H9 (cell line): Measurements from ENCODE around the gene SYNE4. TPM values are rescaled to one million over a fixed set of nuclear protein-coding genes. Genes with fewer than 3 reads are reported as not detected.

Experiments
- DNase-seq: peaks from one replicate; pipeline ENCODE4 v3.0.0-alpha.2; 2017
- H2AFZ ChIP-seq: one replicate; pipeline ENCODE4 v1.6.1; 2013; ENCODE audit warnings: mild to moderate bottlenecking, low read length, control low read depth, moderate library complexity
- H2AK5ac ChIP-seq: 2 replicates; pipeline ENCODE4 v1.6.1; 2013; ENCODE audit warnings: low read length, control low read depth, mixed read lengths; ENCODE audit not compliant: insufficient read length
- H2BK120ac ChIP-seq: one replicate; pipeline ENCODE4 v1.6.1; 2013; ENCODE audit warnings: low read depth, mild to moderate bottlenecking, low read length, control low read depth, inconsistent platforms; ENCODE audit not compliant: poor library complexity, severe bottlenecking
- H2BK12ac ChIP-seq: 2 replicates; pipeline ENCODE4 v1.6.1; 2013; ENCODE audit warnings: low read length, control low read depth, mixed read lengths, low read depth; ENCODE audit not compliant: insufficient read length
- H2BK15ac ChIP-seq: 2 replicates; pipeline ENCODE4 v1.6.1; 2013; ENCODE audit warnings: low read depth, low read length, control low read depth
- H2BK20ac ChIP-seq: one replicate; pipeline ENCODE4 v1.6.1; 2013; ENCODE audit warnings: low read depth, mild to moderate bottlenecking, low read length, control low read depth, inconsistent platforms; ENCODE audit not compliant: poor library complexity, severe bottlenecking
- H2BK5ac ChIP-seq: 2 replicates; pipeline ENCODE4 v1.6.1; 2013; ENCODE audit warnings: low read length, control low read depth, mixed read lengths; ENCODE audit not compliant: insufficient read length
- H3K14ac ChIP-seq: 2 replicates; pipeline ENCODE4 v1.6.1; 2013; ENCODE audit warnings: low read length, control low read depth; ENCODE audit not compliant: insufficient read depth
- H3K18ac ChIP-seq: 2 replicates; pipeline ENCODE4 v1.6.1; 2013; ENCODE audit warnings: low read depth, mild to moderate bottlenecking, mixed read lengths, low read length, control low read depth; ENCODE audit not compliant: insufficient read length
- H3K23ac ChIP-seq: 2 replicates; pipeline ENCODE4 v1.6.1; 2013; ENCODE audit warnings: low read length, control low read depth, mixed read lengths, low read depth; ENCODE audit not compliant: insufficient read length
- H3K23me2 ChIP-seq: 2 replicates; pipeline ENCODE4 v1.6.1; 2013; ENCODE audit warnings: low read depth, mild to moderate bottlenecking, mixed read lengths, low read length, control low read depth; ENCODE audit not compliant: insufficient read length, poor library complexity, severe bottlenecking
- H3K27ac ChIP-seq: 2 replicates; pipeline ENCODE4 v1.5.1; 2013; ENCODE audit warnings: low read length, control low read depth, mixed read lengths, low read depth; ENCODE audit not compliant: insufficient read length
- H3K27me3 ChIP-seq: 2 replicates; pipeline ENCODE4 v1.6.1; 2013; ENCODE audit warnings: low read length, control low read depth, inconsistent platforms; ENCODE audit not compliant: insufficient read depth
- H3K4ac ChIP-seq: 2 replicates; pipeline ENCODE4 v1.6.1; 2013; ENCODE audit warnings: low read depth, mild to moderate bottlenecking, control low read depth, inconsistent platforms, low read length, moderate library complexity
- H3K4me1 ChIP-seq: 2 replicates; pipeline ENCODE4 v1.6.1; 2013; ENCODE audit warnings: low read length, control low read depth, inconsistent platforms; ENCODE audit not compliant: insufficient read depth
- H3K4me2 ChIP-seq: 2 replicates; pipeline ENCODE4 v1.6.1; 2013; ENCODE audit warnings: low read length, control low read depth, mixed read lengths; ENCODE audit not compliant: insufficient read length, insufficient read depth
- H3K56ac ChIP-seq: 2 replicates; pipeline ENCODE4 v1.6.1; 2013; ENCODE audit warnings: low read depth, mild to moderate bottlenecking, mixed read lengths, low read length, control low read depth; ENCODE audit not compliant: insufficient read length
- H3K79me1 ChIP-seq: 2 replicates; pipeline ENCODE4 v1.6.1; 2013; ENCODE audit warnings: low read depth, mild to moderate bottlenecking, moderate library complexity, low read length, control low read depth, inconsistent platforms; ENCODE audit not compliant: insufficient read depth, poor library complexity, severe bottlenecking
- H3K79me2 ChIP-seq: 2 replicates; pipeline ENCODE4 v1.6.1; 2013; ENCODE audit warnings: low read length, control low read depth, inconsistent platforms; ENCODE audit not compliant: insufficient read depth
- H3K9ac ChIP-seq: 2 replicates; pipeline ENCODE4 v1.6.1; 2013; ENCODE audit warnings: low read length, control low read depth, mixed read lengths; ENCODE audit not compliant: insufficient read length; ENCODE audit errors: extremely low read depth
- H3K9me3 ChIP-seq: one replicate; pipeline ENCODE4 v1.6.1; 2013; ENCODE audit warnings: low read depth, low read length, inconsistent platforms; ENCODE audit not compliant: control insufficient read depth
- H3T11ph ChIP-seq: one replicate; pipeline ENCODE4 v1.6.1; 2013; ENCODE audit warnings: mild to moderate bottlenecking, low read length, control low read depth, inconsistent platforms
- H4K20me1 ChIP-seq: one replicate; pipeline ENCODE4 v1.6.1; 2013; ENCODE audit not compliant: control insufficient read depth, insufficient read length, insufficient read depth
- H4K5ac ChIP-seq: 2 replicates; pipeline ENCODE4 v1.6.1; 2013; ENCODE audit warnings: low read depth, mild to moderate bottlenecking, mixed read lengths, low read length, control low read depth; ENCODE audit not compliant: insufficient read length
- H4K8ac ChIP-seq: replicated peaks from 2 replicates; pipeline ENCODE4 v1.6.1; 2013; ENCODE audit warnings: low read length, control low read depth, mixed read lengths, low read depth; ENCODE audit not compliant: insufficient read length
- H4K91ac ChIP-seq: 2 replicates; pipeline ENCODE4 v1.6.1; 2013; ENCODE audit warnings: low read depth, mild to moderate bottlenecking, moderate library complexity, mixed read lengths, low read length, control low read depth; ENCODE audit not compliant: insufficient read length
- H3K27ac Mint-ChIP-seq, 3 experiments: 2 replicates in 2 of 3; 3 replicates in 1 of 3; pipeline ENCODE4 v1.8.0; 2020 to 2021; ENCODE audit warnings: mixed read lengths in 3 of 3, mild to moderate bottlenecking in 1 of 3, moderate library complexity in 1 of 3
- H3K27me3 Mint-ChIP-seq: 2 replicates; pipeline ENCODE4 v1.8.0; 2021; ENCODE audit warnings: low read depth, mild to moderate bottlenecking, moderate library complexity, mixed read lengths
- H3K36me3 Mint-ChIP-seq, 3 experiments: 2 replicates in 2 of 3; 3 replicates in 1 of 3; pipeline ENCODE4 v1.8.0; 2020 to 2021; ENCODE audit warnings: low read depth in 3 of 3, mixed read lengths in 3 of 3; ENCODE audit not compliant: insufficient read depth in 1 of 3
- H3K4me1 Mint-ChIP-seq, 2 experiments: 2 replicates each; pipeline ENCODE4 v1.8.0; 2020; ENCODE audit warnings: mixed read lengths in 2 of 2
- H3K4me3 Mint-ChIP-seq, 2 experiments: 2 replicates in 1 of 2; 3 replicates in 1 of 2; pipeline ENCODE4 v1.8.0; 2020 to 2021; ENCODE audit warnings: mild to moderate bottlenecking in 2 of 2, mixed read lengths in 2 of 2, moderate library complexity in 1 of 2
- H3K9me3 Mint-ChIP-seq, 2 experiments: 2 replicates in 1 of 2; 3 replicates in 1 of 2; pipeline ENCODE4 v1.8.0; 2020; ENCODE audit warnings: mild to moderate bottlenecking in 2 of 2, mixed read lengths in 2 of 2, moderate library complexity in 1 of 2
- WGBS: extraction: QIAGEN DNeasy Blood & Tissue Kit; methylation state at CpG from one replicate; pipeline ENCODE4 v1.1.7; 2013; ENCODE audit warnings: missing lambda C conversion rate, low lambda C conversion rate, mixed read lengths; ENCODE audit not compliant: insufficient read length; ENCODE audit errors: extremely low coverage; 5-methylcytosine and 5-hydroxymethylcytosine counted together
- total RNA-seq: library from RNA; stranded (reverse); gene quantifications from 2 replicates; pipeline ENCODE4 v1.2.1, GENCODE V29; 2021
- TF ChIP-seq, protein P1 (sequence below): fragments of 200-600 bp; sonication (generic); conservative IDR thresholded peaks from 3 replicates; pipeline ENCODE4 v1.8.0; 2021; ENCODE audit warnings: antibody characterized with exemption, mild to moderate bottlenecking

SYNE4 gene
- total RNA-seq, 1 experiment from 2014 or later = 19.2 TPM

DNA sequence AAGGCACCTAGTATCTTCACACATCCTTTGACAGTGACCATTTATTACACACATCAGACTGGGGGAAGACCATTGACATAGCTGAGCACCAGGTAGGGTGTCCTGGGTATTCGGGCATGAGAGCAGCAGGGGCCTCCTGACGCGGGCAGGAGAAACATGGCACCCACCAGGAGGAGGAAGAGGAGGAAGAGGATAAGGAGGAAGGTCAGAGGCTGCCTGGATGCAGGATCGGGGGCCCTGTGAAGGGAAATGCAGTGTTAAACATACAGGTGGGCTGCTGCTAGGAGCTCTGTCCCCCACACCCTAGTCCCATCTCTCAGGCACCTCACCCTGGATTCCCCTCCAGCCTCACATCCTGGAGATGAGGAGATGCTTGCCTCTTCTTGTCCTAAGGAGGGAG lies 5.3 kb downstream of the SYNE4 start:
- no peaks in the 10 kb centered on the region for H3K23me2 ChIP-seq
- H4K8ac ChIP-seq = no peak overlapping the region
- no peak overlapping the region for H3K23ac ChIP-seq
- no peak overlapping the region for H4K5ac ChIP-seq
- H3K9ac ChIP-seq = no peak overlapping the region
- H2BK12ac ChIP-seq = no peak overlapping the region
- no peak overlapping the region for H2BK15ac ChIP-seq
- no peaks in the 10 kb centered on the region for H3K79me2 ChIP-seq
- no peaks in the 10 kb centered on the region for H3K79me1 ChIP-seq
- no peak overlapping the region for H4K91ac ChIP-seq
- Mint-ChIP-seq H3K4me3 (no peak overlapping the region), H3K9me3 (no peaks in the 10 kb centered on the region), H3K4me1 (peaks cover 3 to 6% of the 10 kb centered on the region in 2 experiments), H3K27ac (no peak overlapping the region), H3K27me3 (no peaks in the 10 kb centered on the region), H3K36me3 (peaks cover 12 to 46% (median 36%) of the 10 kb centered on the region in 3 experiments; a peak in 6 of 7 replicates)
- H2BK5ac ChIP-seq = no peak overlapping the region
- no peak overlapping the region for H3K14ac ChIP-seq
- no peak overlapping the region for H3K56ac ChIP-seq
- no peaks in the 10 kb centered on the region for H3K27me3 ChIP-seq
- no peak overlapping the region for H3K27ac ChIP-seq
- no peak overlapping the region for H3K4ac ChIP-seq
- no CpG with 5 or more reads among the region's 4 CpGs for WGBS
- H2BK120ac ChIP-seq = no peak overlapping the region
- H3K18ac ChIP-seq = no peak overlapping the region
- H3K4me1 ChIP-seq = no peaks in the 10 kb centered on the region
- no peak overlapping the region for H3T11ph ChIP-seq
- H4K20me1 ChIP-seq = no peaks in the 10 kb centered on the region
- H2BK20ac ChIP-seq = no peak overlapping the region
- no peak overlapping the region for H2AK5ac ChIP-seq
- H3K9me3 ChIP-seq = no peaks in the 10 kb centered on the region
- no peak for DNase-seq
- no peak overlapping the region for H2AFZ ChIP-seq
- H3K4me2 ChIP-seq = no peak overlapping the region
- TF ChIP-seq, protein P1, sequence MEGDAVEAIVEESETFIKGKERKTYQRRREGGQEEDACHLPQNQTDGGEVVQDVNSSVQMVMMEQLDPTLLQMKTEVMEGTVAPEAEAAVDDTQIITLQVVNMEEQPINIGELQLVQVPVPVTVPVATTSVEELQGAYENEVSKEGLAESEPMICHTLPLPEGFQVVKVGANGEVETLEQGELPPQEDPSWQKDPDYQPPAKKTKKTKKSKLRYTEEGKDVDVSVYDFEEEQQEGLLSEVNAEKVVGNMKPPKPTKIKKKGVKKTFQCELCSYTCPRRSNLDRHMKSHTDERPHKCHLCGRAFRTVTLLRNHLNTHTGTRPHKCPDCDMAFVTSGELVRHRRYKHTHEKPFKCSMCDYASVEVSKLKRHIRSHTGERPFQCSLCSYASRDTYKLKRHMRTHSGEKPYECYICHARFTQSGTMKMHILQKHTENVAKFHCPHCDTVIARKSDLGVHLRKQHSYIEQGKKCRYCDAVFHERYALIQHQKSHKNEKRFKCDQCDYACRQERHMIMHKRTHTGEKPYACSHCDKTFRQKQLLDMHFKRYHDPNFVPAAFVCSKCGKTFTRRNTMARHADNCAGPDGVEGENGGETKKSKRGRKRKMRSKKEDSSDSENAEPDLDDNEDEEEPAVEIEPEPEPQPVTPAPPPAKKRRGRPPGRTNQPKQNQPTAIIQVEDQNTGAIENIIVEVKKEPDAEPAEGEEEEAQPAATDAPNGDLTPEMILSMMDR = no peak
